ENCODE results near the gene FAM187B. TPM values are rescaled to one million over a fixed set of nuclear protein-coding genes. Genes with fewer than 3 reads are reported as not detected.

FAM187B gene
- total RNA-seq, 1 experiment from 2014 or later: not detected

DNA sequence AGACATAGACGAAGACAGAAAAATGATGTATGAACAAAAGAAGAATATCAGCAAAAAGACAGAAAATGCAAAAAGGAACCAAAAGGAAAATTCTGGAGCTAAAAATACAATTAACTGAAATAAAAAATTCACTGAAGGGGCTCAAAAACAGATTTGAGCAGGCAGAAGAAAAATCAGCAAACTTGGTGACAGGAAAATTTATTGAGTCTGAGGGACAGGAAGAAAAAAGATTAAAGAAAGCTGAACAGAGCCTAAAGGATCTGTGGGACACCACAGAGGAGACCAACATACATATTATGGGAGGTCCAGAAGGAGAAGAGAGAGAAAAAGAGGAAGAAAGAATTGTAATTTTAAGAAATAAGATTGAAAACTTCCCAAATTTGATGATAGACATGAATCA lies 12.9 kb upstream of the FAM187B start:
- H2AK5ac ChIP-seq (ENCODE audit: insufficient read length, low read length): no peak overlapping the region
- H3K23ac ChIP-seq (ENCODE audit: insufficient read length, low read depth, low read length): no peak overlapping the region
- no peaks in the 10 kb centered on the region for H3K9me3 ChIP-seq (ENCODE audit: control insufficient read depth, low read depth, low read length)
- no peak overlapping the region for H3K56ac ChIP-seq (ENCODE audit: insufficient read length, low read depth, low read length)
- no peak overlapping the region for H3K4ac ChIP-seq (ENCODE audit: low read depth, low read length)
- H3K18ac ChIP-seq (ENCODE audit: insufficient read length, low read depth, low read length): no peak overlapping the region
- no peak overlapping the region for H4K8ac ChIP-seq (replicated peaks; ENCODE audit: insufficient read length, low read depth, low read length)
- H4K91ac ChIP-seq (ENCODE audit: insufficient read length, low read depth, low read length): no peak overlapping the region
- no peak overlapping the region for H3K9ac ChIP-seq (ENCODE audit: extremely low read depth, insufficient read length, low read length)
- no peak overlapping the region for H3K4me2 ChIP-seq (ENCODE audit: insufficient read depth, insufficient read length, low read length)
- no peak for TF ChIP-seq CTCF (conservative IDR thresholded peaks at IDR 0.05)
- H2BK120ac ChIP-seq (ENCODE audit: low read depth, low read length, poor library complexity, severe bottlenecking): no peak overlapping the region
- H2BK15ac ChIP-seq (ENCODE audit: low read depth, low read length): no peak overlapping the region
- H4K5ac ChIP-seq (ENCODE audit: insufficient read length, low read depth, low read length): no peak overlapping the region
- no peaks in the 10 kb centered on the region for H3K27me3 ChIP-seq (ENCODE audit: insufficient read depth, low read length)
- H3K79me1 ChIP-seq (ENCODE audit: insufficient read depth, low read depth, low read length, poor library complexity, severe bottlenecking): no peaks in the 10 kb centered on the region
- H3K27ac Mint-ChIP-seq: no peak overlapping the region
- no peaks in the 10 kb centered on the region for H4K20me1 ChIP-seq (ENCODE audit: control insufficient read depth, insufficient read depth, insufficient read length)
- DNase-seq: no peak
- H2BK20ac ChIP-seq (ENCODE audit: low read depth, low read length, poor library complexity, severe bottlenecking): no peak overlapping the region
- WGBS (ENCODE audit: extremely low coverage, insufficient read length, low lambda C conversion rate): no CpG with 5 or more reads among the region's 1 CpG
- H3K36me3 Mint-ChIP-seq (ENCODE audit: insufficient read depth in 1 of 3, low read depth in 3 of 3): peaks cover 4 to 19% (median 7%) of the 10 kb centered on the region in 3 experiments; a peak in 6 of 7 replicates
- no peaks in the 10 kb centered on the region for H3K79me2 ChIP-seq (ENCODE audit: insufficient read depth, low read length)
- H3K23me2 ChIP-seq (ENCODE audit: insufficient read length, low read depth, low read length, poor library complexity, severe bottlenecking): no peaks in the 10 kb centered on the region
- no peak overlapping the region for H3K14ac ChIP-seq (ENCODE audit: insufficient read depth, low read length)
- no peak overlapping the region for H2BK12ac ChIP-seq (ENCODE audit: insufficient read length, low read depth, low read length)
- no peak overlapping the region for H2BK5ac ChIP-seq (ENCODE audit: insufficient read length, low read length)
- no peak overlapping the region for H2AFZ ChIP-seq (ENCODE audit: low read length)
- no peaks in the 10 kb centered on the region for H3K4me1 ChIP-seq (ENCODE audit: insufficient read depth, low read length)
- no peak overlapping the region for H3T11ph ChIP-seq (ENCODE audit: low read length)
- H3K27me3 Mint-ChIP-seq (ENCODE audit: low read depth): peaks cover 15% of the 10 kb centered on the region
- 0 out of 4 replicates have a peak, but pooled peaks cover 0 to 2% of the 10 kb centered on the region in 2 experiments for H3K4me1 Mint-ChIP-seq
- no peak overlapping the region for H3K27ac ChIP-seq (ENCODE audit: insufficient read length, low read depth, low read length)
- no peak overlapping the region for H3K4me3 Mint-ChIP-seq
- H3K9me3 Mint-ChIP-seq: peaks cover 26 to 32% of the 10 kb centered on the region in 2 experiments

All from H9 (cell line).